NB4 (cell line): ENCODE data around the gene RAB11FIP3.
"Not testable (repeated sequence)": the region's sequence is repeated elsewhere in the genome, so short reads cannot be mapped to it uniquely, and the experiment has no call there.

ENCODE experiments used
- POLR2A ChIP-seq: IDR thresholded peaks from 2 replicates; pipeline ENCODE4 v1.6.1; 2011; ENCODE audit warnings: mild to moderate bottlenecking; ENCODE audit not compliant: insufficient read length; ENCODE audit errors: extremely low read depth
- TF ChIP-seq, protein P1 (sequence below): IDR thresholded peaks from one replicate; pipeline ENCODE4 v1.5.1; 2012; ENCODE audit warnings: low read depth, low read length
- TF ChIP-seq, protein P2 (sequence below): IDR thresholded peaks from 2 replicates; pipeline ENCODE4 v1.6.1; 2011; ENCODE audit warnings: low read depth, low read length

DNA sequence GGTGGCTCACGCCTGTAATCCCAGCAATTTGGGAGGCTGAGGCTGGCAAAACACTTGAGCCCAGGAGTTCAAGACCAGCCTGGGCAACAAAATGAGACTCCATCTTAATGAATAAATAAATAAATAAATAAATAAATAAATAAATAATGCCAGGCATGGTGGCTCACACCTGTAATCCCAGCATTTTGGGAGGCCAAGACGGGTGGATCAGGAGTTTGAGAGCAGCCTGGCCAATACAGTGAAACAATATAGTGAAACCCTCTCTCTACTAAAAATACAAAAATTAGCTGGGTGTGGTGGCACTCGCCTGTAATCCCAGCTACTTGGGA is 10.3 kb upstream of the RAB11FIP3 start:
- TF ChIP-seq, protein P1, sequence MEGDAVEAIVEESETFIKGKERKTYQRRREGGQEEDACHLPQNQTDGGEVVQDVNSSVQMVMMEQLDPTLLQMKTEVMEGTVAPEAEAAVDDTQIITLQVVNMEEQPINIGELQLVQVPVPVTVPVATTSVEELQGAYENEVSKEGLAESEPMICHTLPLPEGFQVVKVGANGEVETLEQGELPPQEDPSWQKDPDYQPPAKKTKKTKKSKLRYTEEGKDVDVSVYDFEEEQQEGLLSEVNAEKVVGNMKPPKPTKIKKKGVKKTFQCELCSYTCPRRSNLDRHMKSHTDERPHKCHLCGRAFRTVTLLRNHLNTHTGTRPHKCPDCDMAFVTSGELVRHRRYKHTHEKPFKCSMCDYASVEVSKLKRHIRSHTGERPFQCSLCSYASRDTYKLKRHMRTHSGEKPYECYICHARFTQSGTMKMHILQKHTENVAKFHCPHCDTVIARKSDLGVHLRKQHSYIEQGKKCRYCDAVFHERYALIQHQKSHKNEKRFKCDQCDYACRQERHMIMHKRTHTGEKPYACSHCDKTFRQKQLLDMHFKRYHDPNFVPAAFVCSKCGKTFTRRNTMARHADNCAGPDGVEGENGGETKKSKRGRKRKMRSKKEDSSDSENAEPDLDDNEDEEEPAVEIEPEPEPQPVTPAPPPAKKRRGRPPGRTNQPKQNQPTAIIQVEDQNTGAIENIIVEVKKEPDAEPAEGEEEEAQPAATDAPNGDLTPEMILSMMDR = not testable (repeated sequence)
- not testable (repeated sequence) for TF ChIP-seq POLR2A
- TF ChIP-seq, protein P2, sequence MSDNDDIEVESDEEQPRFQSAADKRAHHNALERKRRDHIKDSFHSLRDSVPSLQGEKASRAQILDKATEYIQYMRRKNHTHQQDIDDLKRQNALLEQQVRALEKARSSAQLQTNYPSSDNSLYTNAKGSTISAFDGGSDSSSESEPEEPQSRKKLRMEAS = not testable (repeated sequence)
